H9 (cell line): ENCODE measurements around the gene PHF21B. TPM values are rescaled to one million over a fixed set of nuclear protein-coding genes. Genes with fewer than 3 reads are reported as not detected.
"Not testable (repeated sequence)": the region's sequence is repeated elsewhere in the genome, so short reads cannot be mapped to it uniquely, and the experiment has no call there.

ENCODE experiments used
- DNase-seq: peaks from one replicate; pipeline ENCODE4 v3.0.0-alpha.2; 2017
- H2AFZ ChIP-seq: one replicate; pipeline ENCODE4 v1.6.1; 2013; ENCODE audit warnings: mild to moderate bottlenecking, low read length, control low read depth, moderate library complexity
- H2AK5ac ChIP-seq: 2 replicates; pipeline ENCODE4 v1.6.1; 2013; ENCODE audit warnings: low read length, control low read depth, mixed read lengths; ENCODE audit not compliant: insufficient read length
- H2BK120ac ChIP-seq: one replicate; pipeline ENCODE4 v1.6.1; 2013; ENCODE audit warnings: low read depth, mild to moderate bottlenecking, low read length, control low read depth, inconsistent platforms; ENCODE audit not compliant: poor library complexity, severe bottlenecking
- H2BK12ac ChIP-seq: 2 replicates; pipeline ENCODE4 v1.6.1; 2013; ENCODE audit warnings: low read length, control low read depth, mixed read lengths, low read depth; ENCODE audit not compliant: insufficient read length
- H2BK15ac ChIP-seq: 2 replicates; pipeline ENCODE4 v1.6.1; 2013; ENCODE audit warnings: low read depth, low read length, control low read depth
- H2BK20ac ChIP-seq: one replicate; pipeline ENCODE4 v1.6.1; 2013; ENCODE audit warnings: low read depth, mild to moderate bottlenecking, low read length, control low read depth, inconsistent platforms; ENCODE audit not compliant: poor library complexity, severe bottlenecking
- H2BK5ac ChIP-seq: 2 replicates; pipeline ENCODE4 v1.6.1; 2013; ENCODE audit warnings: low read length, control low read depth, mixed read lengths; ENCODE audit not compliant: insufficient read length
- H3K14ac ChIP-seq: 2 replicates; pipeline ENCODE4 v1.6.1; 2013; ENCODE audit warnings: low read length, control low read depth; ENCODE audit not compliant: insufficient read depth
- H3K18ac ChIP-seq: 2 replicates; pipeline ENCODE4 v1.6.1; 2013; ENCODE audit warnings: low read depth, mild to moderate bottlenecking, mixed read lengths, low read length, control low read depth; ENCODE audit not compliant: insufficient read length
- H3K23ac ChIP-seq: 2 replicates; pipeline ENCODE4 v1.6.1; 2013; ENCODE audit warnings: low read length, control low read depth, mixed read lengths, low read depth; ENCODE audit not compliant: insufficient read length
- H3K23me2 ChIP-seq: 2 replicates; pipeline ENCODE4 v1.6.1; 2013; ENCODE audit warnings: low read depth, mild to moderate bottlenecking, mixed read lengths, low read length, control low read depth; ENCODE audit not compliant: insufficient read length, poor library complexity, severe bottlenecking
- H3K27ac ChIP-seq: 2 replicates; pipeline ENCODE4 v1.5.1; 2013; ENCODE audit warnings: low read length, control low read depth, mixed read lengths, low read depth; ENCODE audit not compliant: insufficient read length
- H3K27me3 ChIP-seq: 2 replicates; pipeline ENCODE4 v1.6.1; 2013; ENCODE audit warnings: low read length, control low read depth, inconsistent platforms; ENCODE audit not compliant: insufficient read depth
- H3K4ac ChIP-seq: 2 replicates; pipeline ENCODE4 v1.6.1; 2013; ENCODE audit warnings: low read depth, mild to moderate bottlenecking, control low read depth, inconsistent platforms, low read length, moderate library complexity
- H3K4me1 ChIP-seq: 2 replicates; pipeline ENCODE4 v1.6.1; 2013; ENCODE audit warnings: low read length, control low read depth, inconsistent platforms; ENCODE audit not compliant: insufficient read depth
- H3K4me2 ChIP-seq: 2 replicates; pipeline ENCODE4 v1.6.1; 2013; ENCODE audit warnings: low read length, control low read depth, mixed read lengths; ENCODE audit not compliant: insufficient read length, insufficient read depth
- H3K56ac ChIP-seq: 2 replicates; pipeline ENCODE4 v1.6.1; 2013; ENCODE audit warnings: low read depth, mild to moderate bottlenecking, mixed read lengths, low read length, control low read depth; ENCODE audit not compliant: insufficient read length
- H3K79me1 ChIP-seq: 2 replicates; pipeline ENCODE4 v1.6.1; 2013; ENCODE audit warnings: low read depth, mild to moderate bottlenecking, moderate library complexity, low read length, control low read depth, inconsistent platforms; ENCODE audit not compliant: insufficient read depth, poor library complexity, severe bottlenecking
- H3K79me2 ChIP-seq: 2 replicates; pipeline ENCODE4 v1.6.1; 2013; ENCODE audit warnings: low read length, control low read depth, inconsistent platforms; ENCODE audit not compliant: insufficient read depth
- H3K9ac ChIP-seq: 2 replicates; pipeline ENCODE4 v1.6.1; 2013; ENCODE audit warnings: low read length, control low read depth, mixed read lengths; ENCODE audit not compliant: insufficient read length; ENCODE audit errors: extremely low read depth
- H3K9me3 ChIP-seq: one replicate; pipeline ENCODE4 v1.6.1; 2013; ENCODE audit warnings: low read depth, low read length, inconsistent platforms; ENCODE audit not compliant: control insufficient read depth
- H3T11ph ChIP-seq: one replicate; pipeline ENCODE4 v1.6.1; 2013; ENCODE audit warnings: mild to moderate bottlenecking, low read length, control low read depth, inconsistent platforms
- H4K20me1 ChIP-seq: one replicate; pipeline ENCODE4 v1.6.1; 2013; ENCODE audit not compliant: control insufficient read depth, insufficient read length, insufficient read depth
- H4K5ac ChIP-seq: 2 replicates; pipeline ENCODE4 v1.6.1; 2013; ENCODE audit warnings: low read depth, mild to moderate bottlenecking, mixed read lengths, low read length, control low read depth; ENCODE audit not compliant: insufficient read length
- H4K8ac ChIP-seq: replicated peaks from 2 replicates; pipeline ENCODE4 v1.6.1; 2013; ENCODE audit warnings: low read length, control low read depth, mixed read lengths, low read depth; ENCODE audit not compliant: insufficient read length
- H4K91ac ChIP-seq: 2 replicates; pipeline ENCODE4 v1.6.1; 2013; ENCODE audit warnings: low read depth, mild to moderate bottlenecking, moderate library complexity, mixed read lengths, low read length, control low read depth; ENCODE audit not compliant: insufficient read length
- H3K27ac Mint-ChIP-seq, 3 experiments: 2 replicates in 2 of 3; 3 replicates in 1 of 3; pipeline ENCODE4 v1.8.0; 2020 to 2021; ENCODE audit warnings: mixed read lengths in 3 of 3, mild to moderate bottlenecking in 1 of 3, moderate library complexity in 1 of 3
- H3K27me3 Mint-ChIP-seq: 2 replicates; pipeline ENCODE4 v1.8.0; 2021; ENCODE audit warnings: low read depth, mild to moderate bottlenecking, moderate library complexity, mixed read lengths
- H3K36me3 Mint-ChIP-seq, 3 experiments: 2 replicates in 2 of 3; 3 replicates in 1 of 3; pipeline ENCODE4 v1.8.0; 2020 to 2021; ENCODE audit warnings: low read depth in 3 of 3, mixed read lengths in 3 of 3; ENCODE audit not compliant: insufficient read depth in 1 of 3
- H3K4me1 Mint-ChIP-seq, 2 experiments: 2 replicates each; pipeline ENCODE4 v1.8.0; 2020; ENCODE audit warnings: mixed read lengths in 2 of 2
- H3K4me3 Mint-ChIP-seq, 2 experiments: 2 replicates in 1 of 2; 3 replicates in 1 of 2; pipeline ENCODE4 v1.8.0; 2020 to 2021; ENCODE audit warnings: mild to moderate bottlenecking in 2 of 2, mixed read lengths in 2 of 2, moderate library complexity in 1 of 2
- H3K9me3 Mint-ChIP-seq, 2 experiments: 2 replicates in 1 of 2; 3 replicates in 1 of 2; pipeline ENCODE4 v1.8.0; 2020; ENCODE audit warnings: mild to moderate bottlenecking in 2 of 2, mixed read lengths in 2 of 2, moderate library complexity in 1 of 2
- CTCF ChIP-seq: fragments of 200-600 bp; sonication (generic); conservative IDR thresholded peaks from 3 replicates; pipeline ENCODE4 v1.8.0; 2021; ENCODE audit warnings: antibody characterized with exemption, mild to moderate bottlenecking
- whole genome bisulfite sequencing: extraction: QIAGEN DNeasy Blood & Tissue Kit; methylation state at CpG from one replicate; pipeline ENCODE4 v1.1.7; 2013; ENCODE audit warnings: missing lambda C conversion rate, low lambda C conversion rate, mixed read lengths; ENCODE audit not compliant: insufficient read length; ENCODE audit errors: extremely low coverage; 5-methylcytosine and 5-hydroxymethylcytosine counted together
- total RNA-seq: library from RNA; stranded (reverse); gene quantifications from 2 replicates; pipeline ENCODE4 v1.2.1, GENCODE V29; 2021

Gene PHF21B
- total RNA-seq, 1 experiment from 2014 or later, result 60.3 TPM

GRCh38 chr22:44924098-44924497, 85.7 kb downstream of the PHF21B start:
- no peak overlapping the region; a peak in 1 of 7 replicates for H3K27ac Mint-ChIP-seq
- peaks cover 0 to 9% of the 10 kb centered on the region in 2 experiments; a peak in 3 of 5 replicates for H3K9me3 Mint-ChIP-seq
- Histone ChIP-seq H3K18ac (no peak overlapping the region), H3K4me2 (no peak overlapping the region), H3K23ac (no peak overlapping the region), H2AFZ (no peak overlapping the region), H3K23me2 (no peaks in the 10 kb centered on the region), H3K79me1 (no peaks in the 10 kb centered on the region), H3K9ac (no peak overlapping the region), H3K56ac (no peak overlapping the region), H3K9me3 (no peaks in the 10 kb centered on the region), H2AK5ac (no peak overlapping the region), H2BK5ac (no peak overlapping the region), H2BK120ac (no peak overlapping the region), H3K14ac (no peak overlapping the region), H4K91ac (no peak overlapping the region), H4K20me1 (no peaks in the 10 kb centered on the region), H3K4me1 (no peaks in the 10 kb centered on the region), H3K4ac (no peak overlapping the region), H2BK12ac (no peak overlapping the region), H2BK15ac (no peak overlapping the region), H3K27me3 (no peaks in the 10 kb centered on the region), H4K5ac (no peak overlapping the region), H3K27ac (no peak overlapping the region), H3K79me2 (no peaks in the 10 kb centered on the region), H2BK20ac (no peak overlapping the region), H4K8ac (no peak overlapping the region), H3T11ph (no peak overlapping the region)
- peaks cover 8 to 20% (median 20%) of the 10 kb centered on the region in 3 experiments; a peak in 6 of 7 replicates for H3K36me3 Mint-ChIP-seq
- H3K27me3 Mint-ChIP-seq, result no peaks in the 10 kb centered on the region; the same call in 1 of the 2 replicates
- TF ChIP-seq CTCF, result no peak
- H3K4me3 Mint-ChIP-seq, result no peak overlapping the region
- DNase-seq, result no peak
- H3K4me1 Mint-ChIP-seq, result peaks cover 0 to 5% of the 10 kb centered on the region in 2 experiments; a peak in 2 of 4 replicates
- no CpG with 5 or more reads among the region's 5 CpGs for WGBS

GRCh38 chr22:44921766-44922165, 88.0 kb downstream of the PHF21B start:
- H3K9me3 Mint-ChIP-seq, result peaks cover 0 to 10% of the 10 kb centered on the region in 2 experiments; a peak in 3 of 5 replicates
- H3K4me1 Mint-ChIP-seq, result not testable (repeated sequence)
- no CpG with 5 or more reads among the region's 11 CpGs for WGBS

More at GRCh38 chr22:44921766-44922165, 88.0 kb downstream of the PHF21B start:
- not testable (repeated sequence) for H3T11ph ChIP-seq, H4K5ac ChIP-seq, H2AK5ac ChIP-seq, H3K27ac Mint-ChIP-seq, H3K4me2 ChIP-seq, H3K9ac ChIP-seq, H3K27me3 Mint-ChIP-seq, H2BK5ac ChIP-seq, H4K8ac ChIP-seq, H3K56ac ChIP-seq, DNase-seq, H3K79me2 ChIP-seq, H3K9me3 ChIP-seq, H4K91ac ChIP-seq, H3K23me2 ChIP-seq, H2BK20ac ChIP-seq, H3K23ac ChIP-seq, H2BK12ac ChIP-seq, H3K14ac ChIP-seq, H3K4ac ChIP-seq, H3K18ac ChIP-seq, H2BK15ac ChIP-seq, H3K27me3 ChIP-seq, H2AFZ ChIP-seq, H3K27ac ChIP-seq, H2BK120ac ChIP-seq, H3K4me1 ChIP-seq, H3K79me1 ChIP-seq, H4K20me1 ChIP-seq, H3K4me3 Mint-ChIP-seq
- H3K36me3 Mint-ChIP-seq, result peaks cover 9 to 19% (median 15%) of the 10 kb centered on the region in 3 experiments; a peak in 6 of 7 replicates
